HEK293T (cell line): ENCODE results near the gene GSTM1.

Experiments
- CTBP1 ChIP-seq: fragments of 450-650 bp; IDR thresholded peaks from 2 replicates; pipeline ENCODE4 v1.6.1; 2016; ENCODE audit warnings: borderline replicate concordance
- FOXK2 ChIP-seq: fragments of 450-650 bp; IDR thresholded peaks from 2 replicates; pipeline ENCODE4 v1.6.1; 2016; ENCODE audit warnings: mild to moderate bottlenecking
- FOXM1 ChIP-seq: fragments of 450-650 bp; IDR thresholded peaks from 2 replicates; pipeline ENCODE4 v1.6.1; 2017; ENCODE audit warnings: mild to moderate bottlenecking, borderline replicate concordance
- HDGF ChIP-seq: fragments of 450-650 bp; IDR thresholded peaks from 2 replicates; pipeline ENCODE4 v1.6.1; 2017; ENCODE audit warnings: antibody characterized with exemption, borderline replicate concordance
- PKNOX1 ChIP-seq: fragments of 450-650 bp; IDR thresholded peaks from 2 replicates; pipeline ENCODE4 v1.6.1; 2016
- SP1 ChIP-seq: fragments of 450-650 bp; IDR thresholded peaks from 2 replicates; pipeline ENCODE4 v1.6.1; 2017
- TARDBP ChIP-seq: fragments of 450-650 bp; IDR thresholded peaks from 2 replicates; pipeline ENCODE4 v1.6.1; 2016

GRCh38 chr1:109739738-109740614, 52.4 kb downstream of the GSTM1 start:
- TF ChIP-seq PKNOX1 (no peak), SP1 (no peak), TARDBP (no peak), HDGF (no peak), FOXM1 (no peak), CTBP1 (no peak), FOXK2 (no peak)
